ENCODE measurements around the gene NDFIP1.
A peak's percentile ranks its signal among the peaks of the same experiment; 100 is the strongest.

The NDFIP1 gene

GRCh38 chr5:142078706-142079105 lies 29.9 kb upstream of the NDFIP1 start:
- POLR2A ChIA-PET, result no interaction called here
- CTCF ChIA-PET, result interaction anchor here (0.5 to 0.6 kb wide), 2 partner anchors 386 to 722 kb away, joined by 3 read pairs; no protein-coding TSS in a partner anchor

GRCh38 chr5:142079306-142079721 lies 29.3 kb upstream of the NDFIP1 start:
- ChIA-PET POLR2A (no interaction called here), CTCF (interaction anchor here (0.5 to 0.6 kb wide), 2 partner anchors 386 to 722 kb away, joined by 3 read pairs; no protein-coding TSS in a partner anchor)
- Histone ChIP-seq H3K27ac (ENCODE audit: extremely low read depth, low read depth, low read length) (no peak overlapping the region), H3K36me3 (ENCODE audit: control insufficient read depth in 2 of 2, insufficient read depth in 1 of 2, low read length in 2 of 2) (no peaks in the 10 kb centered on the region), H3K9me3 (ENCODE audit: control insufficient read depth, insufficient read depth, low read depth, low read length) (no peaks in the 10 kb centered on the region), H3K4me1 (ENCODE audit: control insufficient read depth, insufficient read depth, low read length) (0 out of 2 replicates have a peak, but pooled peaks cover 4% of the 10 kb centered on the region), H3K4me3 (ENCODE audit: low read depth, low read length) (no peak overlapping the region)
- TF ChIP-seq IKZF3 (tag by site-specific recombination; IDR thresholded peaks at IDR 0.05) (0 out of 2 replicates have a peak, but pooled peaks have one; percentile 17), KLF1 (tag by site-specific recombination; IDR thresholded peaks at IDR 0.05) (no peak), ZNF610 (tag by site-specific recombination; IDR thresholded peaks at IDR 0.05; ENCODE audit: borderline replicate concordance) (no peak), ZNF449 (tag by site-specific recombination; IDR thresholded peaks at IDR 0.05) (peak; percentile 13; the same call in 1 of the 2 replicates), ZBTB26 (tag by site-specific recombination; optimal IDR thresholded peaks at IDR 0.05) (no peak), ZNF677 (tag by site-specific recombination; IDR thresholded peaks at IDR 0.05) (no peak), ZNF335 (tag by site-specific recombination; conservative IDR thresholded peaks at IDR 0.05) (0 out of 2 replicates have a peak, but pooled peaks have one; percentile 34), KLF17 (tag by site-specific recombination; IDR thresholded peaks at IDR 0.05) (no peak), GLIS1 (tag by site-specific recombination; IDR thresholded peaks at IDR 0.05) (peak; percentile 85), ZNF121 (tag by site-specific recombination; IDR thresholded peaks at IDR 0.05) (no peak), KLF9 (tag by site-specific recombination; IDR thresholded peaks at IDR 0.05; ENCODE audit: low read depth) (0 out of 2 replicates have a peak, but pooled peaks have one; percentile 17), ZNF140 (tag by site-specific recombination; IDR thresholded peaks at IDR 0.05) (no peak), ZNF664 (tag by site-specific recombination; IDR thresholded peaks at IDR 0.05) (no peak), ZNF114 (tag by site-specific recombination; IDR thresholded peaks at IDR 0.05) (no peak), ZBTB17 (tag by site-specific recombination; IDR thresholded peaks at IDR 0.05) (peak; percentile 36; the same call in 1 of the 2 replicates), SCRT1 (tag by site-specific recombination; IDR thresholded peaks at IDR 0.05; ENCODE audit: borderline replicate concordance) (peak; percentile 80), ZSCAN30 (tag by site-specific recombination; IDR thresholded peaks at IDR 0.05) (0 out of 2 replicates have a peak, but pooled peaks have one; percentile 22), MYNN (tag by site-specific recombination; IDR thresholded peaks at IDR 0.05; ENCODE audit: borderline replicate concordance) (peak; percentile 71), OSR2 (tag by site-specific recombination; IDR thresholded peaks at IDR 0.05) (peak; percentile 42; the same call in 1 of the 2 replicates), KLF16 (tag by site-specific recombination; IDR thresholded peaks at IDR 0.05) (peak; percentile 51; the same call in 1 of the 2 replicates), HOXC10 (CRISPR knock-in tag; IDR thresholded peaks at IDR 0.05) (no peak), ZNF169 (tag by site-specific recombination; IDR thresholded peaks at IDR 0.05) (no peak), ZNF394 (tag by site-specific recombination; IDR thresholded peaks at IDR 0.05; ENCODE audit: borderline replicate concordance) (no peak), SALL2 (tag by site-specific recombination; IDR thresholded peaks at IDR 0.05; ENCODE audit: borderline replicate concordance) (no peak), ZBTB44 (tag by site-specific recombination; IDR thresholded peaks at IDR 0.05) (peak; percentile 69; the same call in 1 of the 2 replicates)

More at GRCh38 chr5:142078706-142079105, 29.9 kb upstream of the NDFIP1 start:
- H3K9me3 ChIP-seq (ENCODE audit: control insufficient read depth, insufficient read depth, low read depth, low read length), result no peaks in the 10 kb centered on the region
- 0 out of 2 replicates have a peak, but pooled peaks cover 4% of the 10 kb centered on the region for H3K4me1 ChIP-seq (ENCODE audit: control insufficient read depth, insufficient read depth, low read length)
- H3K27ac ChIP-seq (ENCODE audit: extremely low read depth, low read depth, low read length), result 0 out of 2 replicates have a peak overlapping the region, but pooled peaks have one; percentile 1
- no peaks in the 10 kb centered on the region for H3K36me3 ChIP-seq (ENCODE audit: control insufficient read depth in 2 of 2, insufficient read depth in 1 of 2, low read length in 2 of 2)
- H3K4me3 ChIP-seq (ENCODE audit: low read depth, low read length), result no peak overlapping the region
- no peak for TF ChIP-seq KLF7 (tag by site-specific recombination; IDR thresholded peaks at IDR 0.05; ENCODE audit: borderline replicate concordance)
- peak; percentile 79 for TF ChIP-seq ATF2 (tag by site-specific recombination; IDR thresholded peaks at IDR 0.05; ENCODE audit: low read depth)
- peak; percentile 91 for TF ChIP-seq ZNF664 (tag by site-specific recombination; IDR thresholded peaks at IDR 0.05)
- no peak for TF ChIP-seq ZNF701 (tag by site-specific recombination; IDR thresholded peaks at IDR 0.05)

All from HEK293 (cell line).